Posterior vena cava (tissue), 2 donors: Measurements from ENCODE around the gene MPST. TPM values are rescaled to one million over a fixed set of nuclear protein-coding genes. Genes with fewer than 3 reads are reported as not detected.

Source experiments
- DNase-seq: peaks from one replicate; pipeline ENCODE4 v3.0.0-alpha.2; 2020; ENCODE audit warnings: low spot score
- intact Hi-C, 2 donors: fragments of 100-400 bp; cut with DNase I; formaldehyde crosslinking; loops; one replicate each; pipeline versions ENCODE4 v1.14.1 to v1.14.2; 2022 to 2023
- total RNA-seq, 2 donors: library from RNA; stranded (reverse); fragmentation: NEBNext Ultra II Directional; extraction: Animal tissue kit (Norgen Biotek cat#: 25700); gene quantifications; one replicate each; pipeline ENCODE4 v1.2.1, GENCODE V29; 2021
- donor health status: DM: yes; HTN: yes; CAD: no.
- donor health status: DM: yes; HTN: yes; CAD: no.

MPST gene
- total RNA-seq, 2 donors from 2014 or later, result 19.7 to 21.0 TPM

DNA sequence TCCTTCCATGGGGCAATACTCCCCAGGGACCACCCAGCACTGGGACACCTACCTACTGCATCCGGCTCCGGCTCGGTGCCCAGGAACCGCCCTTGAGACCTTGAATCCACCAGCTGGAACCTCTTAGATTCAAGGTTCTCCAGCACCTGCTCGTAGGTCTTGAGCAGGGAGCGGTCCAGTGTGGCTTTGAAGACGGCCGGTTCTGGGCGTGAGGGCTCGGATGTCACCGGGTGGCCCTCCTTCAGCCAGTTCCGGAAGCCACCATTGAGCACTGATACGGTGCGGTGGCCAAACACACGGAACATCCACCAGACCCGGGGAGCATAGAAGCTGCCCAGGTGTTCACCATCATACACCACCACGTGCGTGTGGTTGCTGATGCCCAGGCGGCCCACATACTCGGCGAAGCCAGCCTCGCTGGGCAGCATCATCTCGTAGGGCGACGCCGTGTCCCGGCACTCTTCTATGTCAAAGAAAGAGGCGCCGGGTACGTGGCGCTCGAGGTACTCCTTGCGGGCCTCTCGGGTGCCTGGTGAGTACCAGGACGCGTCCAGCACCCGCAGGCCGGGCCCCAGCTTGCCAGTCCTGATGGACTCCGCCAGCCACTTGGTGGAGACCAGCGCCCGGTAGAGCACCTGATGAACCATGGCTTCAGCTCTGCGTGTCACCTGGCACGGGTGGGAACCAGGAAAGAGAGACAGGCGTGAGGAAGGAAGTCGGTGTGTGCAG is 1.3 kb upstream of the MPST start:
- no peak for DNase-seq
- intact Hi-C loops, result no loop called here

- intact Hi-C loops, result no loop called here
- DNase-seq, result peak; percentile 88
Measured at GRCh38 chr22:37018815-37019308, 680 bp upstream of the MPST start.

DNA sequence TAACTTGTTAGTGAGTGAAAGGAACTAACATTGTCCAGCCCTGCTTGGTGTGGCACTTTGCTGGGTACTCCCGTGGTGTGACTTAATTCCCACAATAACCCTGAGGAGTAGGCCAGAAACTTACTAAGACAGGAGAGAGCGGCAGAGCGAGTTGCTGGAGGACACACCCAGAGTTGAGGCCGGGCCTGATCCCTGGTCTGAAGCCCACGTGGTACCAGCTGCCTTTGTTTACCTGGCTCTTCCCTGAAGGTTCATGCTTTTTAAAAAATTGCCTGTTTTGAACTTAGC is 594 bp downstream of the MPST start:
- intact Hi-C loops, result loop anchor here in 1 of 2 donors (10.0 kb wide), 1 partner anchor 335 kb away; no protein-coding TSS in a partner anchor

DNA sequence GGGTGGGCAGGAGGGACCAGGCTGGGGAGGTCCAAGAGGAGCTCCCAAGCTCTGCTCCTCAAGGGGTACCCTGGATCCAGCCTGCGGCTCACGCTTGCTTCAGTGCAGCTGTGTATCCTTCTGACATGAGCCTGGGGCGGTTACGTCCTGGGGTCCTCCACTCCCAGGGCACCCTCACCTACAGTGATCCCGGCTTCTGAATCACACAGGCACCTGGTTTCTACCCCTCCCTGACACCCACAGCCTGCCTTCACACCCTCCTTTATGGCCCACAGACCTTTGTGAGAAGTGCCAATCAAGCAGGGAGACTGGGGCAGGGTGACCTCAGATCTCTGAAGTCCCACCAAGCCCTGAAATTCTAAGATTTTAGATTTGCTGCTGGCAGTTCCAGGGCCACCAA is 1.5 kb downstream of the MPST start:
- intact Hi-C loops, result loop anchor here in 1 of 2 donors (10.0 kb wide), 1 partner anchor 334 kb away; no protein-coding TSS in a partner anchor
- DNase-seq, result no peak

More for the DNA sequence above, 594 bp downstream of the MPST start:
- DNase-seq, result no peak

- no peak for DNase-seq
- intact Hi-C loops, result loop anchor here in 1 of 2 donors (10.0 kb wide), 1 partner anchor 333 kb away; no protein-coding TSS in a partner anchor
Measured at GRCh38 chr22:37021710-37022482, 2.4 kb downstream of the MPST start.

DNA sequence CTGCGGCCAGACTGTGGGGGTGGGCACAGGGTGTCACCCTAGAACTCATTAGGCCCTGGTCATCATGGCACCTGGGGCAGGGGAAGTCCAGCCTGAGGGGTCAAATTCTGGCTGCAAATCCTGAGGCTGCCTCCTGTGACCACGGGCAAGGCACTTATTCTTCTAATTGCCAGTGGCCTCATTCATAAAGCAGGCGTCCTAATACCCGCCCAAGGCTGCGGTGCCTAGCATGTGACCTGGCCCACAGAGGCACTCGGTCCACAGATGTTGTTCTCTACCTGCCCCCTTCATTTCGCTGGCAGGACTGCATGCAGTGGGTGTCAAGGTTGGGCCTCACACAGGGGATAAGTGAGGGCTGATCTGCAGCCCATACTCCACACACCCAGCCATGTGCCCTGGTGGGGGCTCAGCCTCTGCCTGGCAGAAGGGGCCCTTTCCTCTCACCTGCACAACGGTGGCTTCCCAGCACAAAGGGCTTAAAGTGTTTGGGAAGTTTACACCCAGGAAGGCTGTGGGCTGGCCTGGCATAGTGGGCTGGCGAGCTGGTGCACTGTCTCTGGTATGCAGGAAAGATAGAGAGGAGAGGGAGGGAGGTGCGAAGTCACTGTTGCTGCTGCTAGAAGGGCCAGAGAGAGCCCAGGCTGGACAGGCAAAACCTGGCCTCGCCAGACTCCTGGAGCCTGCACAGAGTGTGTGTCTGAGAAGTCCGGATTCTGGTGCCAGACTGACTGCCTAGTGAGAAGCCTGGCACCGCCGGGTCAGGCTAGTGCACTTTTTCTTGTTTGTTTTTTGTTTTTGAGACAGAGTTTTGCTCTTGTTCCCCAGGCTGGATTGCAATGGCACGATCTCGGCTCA is 3.2 kb downstream of the MPST start:
- intact Hi-C loops, result loop anchor here in 1 of 2 donors (10.0 kb wide), 1 partner anchor 332 kb away; no protein-coding TSS in a partner anchor

DNA sequence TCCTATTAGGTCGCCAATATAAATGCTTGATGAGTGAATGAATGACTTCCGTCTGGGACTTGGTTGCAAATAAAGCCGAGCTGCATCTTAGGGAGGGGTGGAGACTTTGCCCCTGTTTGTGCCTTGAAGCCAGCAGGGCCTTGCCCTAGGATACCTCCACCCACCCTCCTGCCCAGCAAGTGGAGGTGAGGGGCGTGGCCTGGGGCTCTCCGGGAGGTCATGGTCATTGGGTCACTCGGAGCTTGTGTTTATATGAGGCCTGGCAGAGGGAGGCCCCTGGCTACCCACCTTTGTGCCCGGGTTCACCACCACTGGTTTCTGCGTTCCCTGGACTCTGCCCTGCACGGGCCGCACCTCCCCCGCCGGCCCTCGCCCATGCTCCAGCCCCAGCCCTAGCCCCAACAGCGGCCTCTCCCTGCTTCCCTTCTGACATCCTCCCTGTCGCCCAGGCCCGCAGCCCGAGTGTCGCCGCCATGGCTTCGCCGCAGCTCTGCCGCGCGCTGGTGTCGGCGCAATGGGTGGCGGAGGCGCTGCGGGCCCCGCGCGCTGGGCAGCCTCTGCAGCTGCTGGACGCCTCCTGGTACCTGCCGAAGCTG is 4.3 kb downstream of the MPST start:
- DNase-seq, result no peak
- intact Hi-C loops, result loop anchor here in 1 of 2 donors (10.0 kb wide), 1 partner anchor 331 kb away; no protein-coding TSS in a partner anchor

More for the DNA sequence above, 3.2 kb downstream of the MPST start:
- DNase-seq, result no peak

DNA sequence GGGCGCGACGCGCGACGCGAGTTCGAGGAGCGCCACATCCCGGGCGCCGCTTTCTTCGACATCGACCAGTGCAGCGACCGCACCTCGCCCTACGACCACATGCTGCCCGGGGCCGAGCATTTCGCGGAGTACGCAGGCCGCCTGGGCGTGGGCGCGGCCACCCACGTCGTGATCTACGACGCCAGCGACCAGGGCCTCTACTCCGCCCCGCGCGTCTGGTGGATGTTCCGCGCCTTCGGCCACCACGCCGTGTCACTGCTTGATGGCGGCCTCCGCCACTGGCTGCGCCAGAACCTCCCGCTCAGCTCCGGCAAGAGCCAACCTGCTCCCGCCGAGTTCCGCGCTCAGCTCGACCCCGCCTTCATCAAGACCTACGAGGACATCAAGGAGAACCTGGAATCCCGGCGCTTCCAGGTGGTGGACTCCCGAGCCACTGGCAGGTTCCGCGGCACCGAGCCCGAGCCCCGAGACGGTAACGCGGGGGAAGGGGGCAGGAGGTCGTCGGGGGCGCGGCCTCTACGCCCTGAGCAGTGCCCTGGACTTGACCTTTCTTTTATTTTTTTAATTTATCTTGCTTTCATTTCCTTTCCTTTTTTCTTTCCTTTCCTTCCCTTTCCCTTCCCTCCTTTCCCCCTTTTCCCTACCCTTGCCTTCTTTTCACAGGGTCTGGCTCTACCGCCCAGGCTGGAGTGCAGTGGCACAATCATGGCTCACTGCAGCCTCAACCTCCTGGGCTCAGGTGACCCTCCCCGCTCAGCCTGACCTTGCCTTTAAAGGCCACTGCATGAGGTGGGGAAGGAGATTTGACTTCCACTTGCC is 5.0 kb downstream of the MPST start:
- DNase-seq, result no peak
- intact Hi-C loops, result loop anchor here in 1 of 2 donors (10.0 kb wide), 1 partner anchor 330 kb away; no protein-coding TSS in a partner anchor

GRCh38 chr22:37025500-37026070 is 6.0 kb downstream of the MPST start:
- no peak for DNase-seq
- intact Hi-C loops, result loop anchor here in 1 of 2 donors (1.0 to 10.0 kb wide), 2 partner anchors 107 to 329 kb away; no protein-coding TSS in a partner anchor

DNA sequence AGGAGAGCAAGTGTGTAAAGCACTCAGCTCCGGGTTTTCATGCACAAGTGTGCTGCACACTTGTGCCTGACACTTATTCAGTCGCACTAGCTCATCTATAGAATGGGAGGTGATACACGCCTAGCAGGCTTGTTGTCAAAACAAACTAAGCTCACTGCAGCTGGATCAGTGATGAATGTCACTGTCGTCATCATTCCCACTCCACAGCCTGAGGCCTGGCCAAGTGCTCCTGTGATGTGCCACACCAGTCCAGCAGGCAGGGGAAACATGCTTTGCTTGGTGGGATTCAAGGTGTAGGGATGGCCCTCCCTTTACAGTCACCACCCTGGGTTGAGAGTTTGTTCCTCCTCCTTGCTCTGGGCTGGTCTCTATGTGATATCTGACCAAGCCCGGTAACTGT is 6.8 kb downstream of the MPST start:
- intact Hi-C loops, result loop anchor here in 1 of 2 donors (1.0 to 10.0 kb wide), 2 partner anchors 106 to 328 kb away; no protein-coding TSS in a partner anchor
- DNase-seq, result no peak

DNA sequence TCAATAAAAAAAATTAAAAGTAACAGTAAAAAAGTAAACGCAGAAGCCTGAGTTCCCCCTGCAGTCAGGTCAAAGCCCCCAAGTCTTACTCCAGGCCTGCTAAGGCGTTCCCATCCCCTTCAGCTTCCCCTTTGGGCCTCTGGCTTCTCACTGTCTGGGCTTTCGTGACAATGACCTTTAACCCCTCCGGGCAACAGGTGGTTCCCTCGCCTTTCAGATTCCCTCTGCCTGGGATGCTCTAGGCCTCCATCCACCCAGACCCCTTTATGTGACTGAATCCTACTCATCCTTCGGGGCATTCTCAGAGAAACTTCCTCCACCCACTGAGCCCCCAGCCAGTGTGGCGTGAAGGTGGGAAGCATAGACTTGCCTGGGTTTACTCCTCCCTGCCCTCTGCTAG is 8.0 kb downstream of the MPST start:
- intact Hi-C loops, result loop anchor here in 1 of 2 donors (10.0 kb wide), 1 partner anchor 327 kb away; no protein-coding TSS in a partner anchor
- no peak for DNase-seq

DNA sequence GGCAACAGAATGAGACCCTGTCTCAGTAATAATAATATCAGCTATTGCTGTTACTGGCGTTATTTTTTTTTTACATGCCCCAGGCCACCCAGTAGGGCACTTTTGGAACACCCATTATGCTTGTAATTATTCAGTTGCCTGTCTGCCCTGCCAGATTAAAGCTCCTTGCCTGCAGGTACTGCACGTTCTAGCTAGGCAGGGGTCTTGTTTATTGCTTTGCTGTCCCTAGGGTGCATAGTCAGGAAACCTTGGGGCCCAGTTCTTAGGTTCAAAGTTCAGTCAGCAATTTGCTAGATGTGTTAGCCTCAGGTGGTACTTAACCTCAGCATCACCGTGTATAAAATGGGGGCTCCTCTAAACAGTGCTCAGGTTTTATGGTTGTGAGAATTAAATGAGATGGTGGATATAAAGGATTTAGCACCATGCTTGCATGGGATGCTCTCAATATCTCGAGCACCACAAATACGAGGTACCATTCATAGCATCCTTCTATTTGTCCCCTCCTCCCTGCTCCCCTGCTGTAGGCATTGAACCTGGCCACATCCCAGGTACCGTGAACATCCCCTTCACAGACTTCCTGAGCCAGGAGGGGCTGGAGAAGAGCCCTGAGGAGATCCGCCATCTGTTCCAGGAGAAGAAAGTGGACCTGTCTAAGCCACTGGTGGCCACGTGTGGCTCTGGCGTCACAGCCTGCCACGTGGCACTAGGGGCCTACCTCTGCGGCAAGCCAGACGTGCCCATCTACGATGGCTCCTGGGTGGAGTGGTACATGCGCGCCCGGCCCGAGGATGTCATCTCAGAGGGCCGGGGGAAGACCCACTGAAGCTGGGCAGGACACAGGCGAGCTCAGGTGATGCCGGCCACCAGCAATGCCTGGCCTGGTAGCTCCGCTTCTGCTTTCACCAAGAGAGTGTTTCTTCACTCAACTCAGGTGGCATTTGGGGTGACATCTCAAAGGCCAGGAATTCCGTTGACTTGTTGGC is 9.4 kb downstream of the MPST start:
- no peak for DNase-seq
- intact Hi-C loops, result loop anchor here in 1 of 2 donors (10.0 kb wide), 1 partner anchor 326 kb away; no protein-coding TSS in a partner anchor

- intact Hi-C loops, result no loop called here
- DNase-seq, result no peak
Measured at GRCh38 chr22:37030560-37031281, 11.2 kb downstream of the MPST start.

GRCh38 chr22:37032134-37032534 is 12.6 kb downstream of the MPST start:
- intact Hi-C loops, result no loop called here
- DNase-seq, result no peak

GRCh38 chr22:37032535-37033460 is 13.3 kb downstream of the MPST start:
- intact Hi-C loops, result no loop called here
- no peak for DNase-seq
